Stomach (tissue), 9 donors: ENCODE data around the gene HAUS2. TPM values are rescaled to one million over a fixed set of nuclear protein-coding genes. Genes with fewer than 3 reads are reported as not detected.

Experiments
- DNase-seq, 2 donors: peaks; one replicate each; pipeline versions ENCODE4 v3.0.0 to v3.0.0-alpha.2; 2013 to 2019
- H3K27ac ChIP-seq, 5 donors: fragments of 200-600 bp in 4 of 5; sonication (generic) in 4 of 5; one replicate each; pipeline ENCODE4 v1.5.1; 2013 to 2019; ENCODE audit warnings: mild to moderate bottlenecking in 1 of 5, moderate library complexity in 1 of 5
- H3K27me3 ChIP-seq, 3 donors: fragments of 200-600 bp; sonication (generic); one replicate each; pipeline ENCODE4 v1.5.1; 2017 to 2019; ENCODE audit warnings: mixed run types in 1 of 3
- H3K36me3 ChIP-seq, 4 donors: fragments of 200-600 bp; sonication (generic); 1 replicate in 3 of 4; 2 replicates in 1 of 4; pipeline ENCODE4 v1.5.1; 2016 to 2019
- H3K4me1 ChIP-seq, 4 donors: fragments of 200-600 bp; sonication (generic); one replicate each; pipeline ENCODE4 v1.5.1; 2016 to 2019
- H3K4me3 ChIP-seq, 4 donors: fragments of 200-600 bp; sonication (generic) in 3 of 4; one replicate each; pipeline ENCODE4 v1.5.1; 2016 to 2019; ENCODE audit warnings: mild to moderate bottlenecking in 1 of 4
- H3K9me3 ChIP-seq, 4 donors: fragments of 200-600 bp; sonication (generic); one replicate each; pipeline ENCODE4 v1.5.1; 2016 to 2019
- CTCF ChIP-seq, 7 experiments: fragments of 450-650 bp in 4 of 7; fragments of 200-600 bp in 3 of 7; sonication (generic) in 3 of 7; IDR thresholded peaks; one replicate each; pipeline ENCODE4 v1.5.1; 2016 to 2019; ENCODE audit warnings: antibody characterized with exemption in 7 of 7, control low read depth in 2 of 7, mild to moderate bottlenecking in 1 of 7
- EP300 ChIP-seq: sonication (generic); formaldehyde crosslinking; IDR thresholded peaks from one replicate; pipeline ENCODE4 v1.6.1; 2017; ENCODE audit warnings: antibody characterized with exemption
- POLR2A ChIP-seq, 4 donors: fragments of 450-650 bp; IDR thresholded peaks; one replicate each; pipeline ENCODE4 v1.6.1; 2016; ENCODE audit warnings: antibody characterized with exemption in 4 of 4, control low read depth in 2 of 4, mild to moderate bottlenecking in 1 of 4, moderate library complexity in 1 of 4
- POLR2AphosphoS5 ChIP-seq, 3 donors: sonication (generic); formaldehyde crosslinking; IDR thresholded peaks; one replicate each; pipeline ENCODE4 v1.6.1; 2016; ENCODE audit warnings: antibody characterized with exemption in 3 of 3
- WGBS, 5 donors: extraction: QIAGEN DNeasy Blood & Tissue Kit in 3 of 5; methylation state at CpG; one replicate each; pipeline versions ENCODE4 v1.1.5 to v1.1.7; 2013 to 2018; 5-methylcytosine and 5-hydroxymethylcytosine counted together
- intact Hi-C: fragments of 100-400 bp; cut with DNase I; formaldehyde crosslinking; loops from one replicate; pipeline ENCODE4 v1.15.1; 2023; ENCODE audit warnings: low total_unique reads
- polyA plus RNA-seq, 3 donors: library from polyadenylated mRNA; stranded (reverse); fragments of 200-250 nt; gene quantifications; one replicate each; pipeline ENCODE4 v1.2.3, GENCODE V29; 2013
- total RNA-seq, 5 donors: library from RNA; depleted of rRNA; stranded (reverse); fragments of >200 nt; gene quantifications; one replicate each; pipeline versions ENCODE4 v1.1.0 to v1.2.3, GENCODE V29; 2014 to 2016
- donor health status: healthy with polysubstance abuse.
- donor health status: Bipolar disorder and iron deficiency.
- donor health status: healthy.

Gene HAUS2
- total and polyA plus RNA-seq, 8 donors, result 4.9 to 22.0 (median 10.0) TPM

- no peak for DNase-seq
- Histone ChIP-seq H3K4me1 (peaks cover 0 to 30% (median 10%) of the 10 kb centered on the region in 4 donors), H3K9me3 (no peaks in the 10 kb centered on the region), H3K27me3 (no peaks in the 10 kb centered on the region), H3K4me3 (no peak overlapping the region), H3K27ac (no peak overlapping the region), H3K36me3 (no peaks in the 10 kb centered on the region)
- TF ChIP-seq POLR2AphosphoS5 (IDR thresholded peaks at IDR 0.05) (no peak), POLR2A (IDR thresholded peaks at IDR 0.05) (no peak), CTCF (IDR thresholded peaks at IDR 0.05) (no peak), EP300 (no peak)
- 41 to 62% (median 47%) methylated on average over 1 of the region's 1 CpG for WGBS, 5 donors
- intact Hi-C loops, result no loop called here
Observed at GRCh38 chr15:42611532-42611931, 62.9 kb downstream of the HAUS2 start.

DNA sequence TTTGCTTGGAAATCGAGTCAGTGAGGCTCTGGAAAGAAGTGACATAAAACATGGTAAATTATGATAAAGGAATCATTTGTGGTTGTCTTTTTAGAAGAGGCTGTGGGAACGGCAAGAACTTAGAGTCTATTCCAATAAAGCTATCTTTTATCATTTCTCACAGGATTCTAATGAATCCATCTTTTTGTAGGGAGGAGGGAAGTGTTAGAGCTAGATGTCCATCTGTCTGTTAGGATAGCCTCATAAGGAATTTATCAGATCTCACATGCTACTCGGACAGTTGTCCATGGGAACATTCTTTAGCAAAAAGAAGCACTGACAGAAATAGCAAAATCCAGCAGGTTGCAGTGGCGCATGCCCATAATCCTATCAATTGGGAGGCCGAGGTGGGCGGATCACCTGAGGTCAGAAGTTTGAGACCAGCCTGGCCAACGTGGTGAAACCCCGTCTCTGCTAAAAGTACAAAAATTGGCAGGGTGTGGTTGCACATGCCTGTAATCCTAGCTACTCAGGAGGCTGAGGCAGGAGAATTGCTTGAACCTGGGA, 63.8 kb downstream of the HAUS2 start:
- TF ChIP-seq EP300 (no peak), CTCF (IDR thresholded peaks at IDR 0.05) (no peak), POLR2AphosphoS5 (IDR thresholded peaks at IDR 0.05) (no peak), POLR2A (IDR thresholded peaks at IDR 0.05) (no peak)
- H3K27ac ChIP-seq, result no peak overlapping the region
- intact Hi-C loops, result no loop called here
- H3K9me3 ChIP-seq, result no peaks in the 10 kb centered on the region
- WGBS, 5 donors, result 79 to 91% (median 87%) methylated on average over 8 of the region's 8 CpGs
- no peaks in the 10 kb centered on the region for H3K27me3 ChIP-seq
- peaks cover 0 to 2% (median 0%) of the 10 kb centered on the region in 4 donors for H3K36me3 ChIP-seq
- no peak for DNase-seq
- no peak overlapping the region for H3K4me3 ChIP-seq
- H3K4me1 ChIP-seq, result peaks cover 0 to 26% (median 10%) of the 10 kb centered on the region in 4 donors

GRCh38 chr15:42616107-42616506, 67.5 kb downstream of the HAUS2 start:
- H3K36me3 ChIP-seq, result peaks cover 0 to 11% (median 6%) of the 10 kb centered on the region in 4 donors
- no peaks in the 10 kb centered on the region for H3K27me3 ChIP-seq
- intact Hi-C loops, result no loop called here
- H3K4me3 ChIP-seq, result no peak overlapping the region
- TF ChIP-seq EP300, result no peak
- no peak for TF ChIP-seq POLR2AphosphoS5 (IDR thresholded peaks at IDR 0.05)
- no peak for TF ChIP-seq POLR2A (IDR thresholded peaks at IDR 0.05)
- TF ChIP-seq CTCF (IDR thresholded peaks at IDR 0.05), result no peak
- no peaks in the 10 kb centered on the region for H3K9me3 ChIP-seq
- H3K4me1 ChIP-seq, result peaks cover 0 to 8% (median 3%) of the 10 kb centered on the region in 4 donors
- H3K27ac ChIP-seq, result no peak overlapping the region
- DNase-seq, result no peak
- WGBS, 5 donors, result 17 to 25% (median 18%) methylated on average over 2 of the region's 2 CpGs

Other genes starting within 250 kb of the HAUS2 start
- 100 to 1,000 TPM in 1 of 5 donors, 10 to 100 TPM in 2, 1 to 10 TPM in 1, under 1 TPM in 1; 0.29 to 244 (median 13.9) TPM for gene CAPN3, start 189.3 kb upstream of the HAUS2 start, total RNA-seq
- 10 to 100 TPM in 1 of 3 donors, 1 to 10 TPM in 2; 3.9 to 22.1 (median 7.3) TPM for gene CAPN3, start 189.3 kb upstream of the HAUS2 start, polyA plus RNA-seq
- 100 to 1,000 TPM in 1 of 5 donors, 10 to 100 TPM in 4; 40.3 to 238 (median 64.1) TPM for gene ZNF106, start 57.7 kb upstream of the HAUS2 start, total RNA-seq
- 10 to 100 TPM in 2 of 3 donors, 1 to 10 TPM in 1; 4.5 to 13.4 (median 11.0) TPM for gene ZNF106, start 57.7 kb upstream of the HAUS2 start, polyA plus RNA-seq
- 10 to 100 TPM; 10.1 to 83.9 (median 61.3) TPM for gene SNAP23, start 53.2 kb upstream of the HAUS2 start, total RNA-seq
- 10 to 100 TPM; 31.6 to 53.3 (median 47.8) TPM for gene SNAP23, start 53.2 kb upstream of the HAUS2 start, polyA plus RNA-seq
- gene LRRC57, start within 50 bp of the HAUS2 start, total RNA-seq, result 10 to 100 TPM in 4 of 5 donors, 1 to 10 TPM in 1; 7.5 to 67.9 (median 31.2) TPM
- 1 to 10 TPM; 4.7 to 8.2 (median 5.6) TPM for gene LRRC57, start within 50 bp of the HAUS2 start, polyA plus RNA-seq
- gene STARD9, start 26.8 kb downstream of the HAUS2 start, total RNA-seq, result 10 to 100 TPM in 4 of 5 donors, 1 to 10 TPM in 1; 4.9 to 45.7 (median 19.7) TPM
- 1 to 10 TPM; 1.4 to 1.9 (median 1.5) TPM for gene STARD9, start 26.8 kb downstream of the HAUS2 start, polyA plus RNA-seq
- 10 to 100 TPM in 4 of 5 donors, 1 to 10 TPM in 1; 5.8 to 27.2 (median 12.8) TPM for gene CDAN1, start 188.3 kb downstream of the HAUS2 start, total RNA-seq
- 1 to 10 TPM; 4.7 to 9.8 (median 5.9) TPM for gene CDAN1, start 188.3 kb downstream of the HAUS2 start, polyA plus RNA-seq